GM12878 (cell line): ENCODE data around the gene TRMT44. TPM values are rescaled to one million over a fixed set of nuclear protein-coding genes. Genes with fewer than 3 reads are reported as not detected.

Source experiments
- ATAC-seq: fragments of 200-7000 bp; cut with Tn5 transposase; 3 replicates; pipeline ENCODE4 v1.9.1; 2020; ENCODE audit warnings: mild to moderate bottlenecking, moderate library complexity
- BruUV-seq: library from RNA; stranded (reverse); fragments of 400-500 nt; replicated peaks from 2 replicates; lab custom pipeline; 2021; lab: Mats Ljungman, UMichigan
- CTCF ChIA-PET: fragments of 300-600 bp; sonication (Branson Sonifier 250); formaldehyde crosslinking; extraction: SDS; loops from one replicate; lab custom pipeline; 2021; ENCODE audit warnings: inconsistent platforms; lab: Yijun Ruan, JAX
- POLR2A ChIA-PET: fragments of 350-600 bp; formaldehyde crosslinking; extraction: SDS; loops from one replicate; lab custom pipeline; 2021; ENCODE audit warnings: inconsistent platforms; lab: Charles Lee
- RAD21 ChIA-PET: fragments of 300-600 bp; sonication (Branson Sonifier 250); formaldehyde crosslinking; loops from one replicate; lab custom pipeline; 2023; ENCODE audit warnings: antibody characterized with exemption; ENCODE audit not compliant: unreplicated experiment; lab: Charles Lee
- SMC1A ChIA-PET: fragments of 300-600 bp; sonication (Branson Sonifier 250); formaldehyde crosslinking; loops from one replicate; lab custom pipeline; 2023; ENCODE audit not compliant: unreplicated experiment, uncharacterized antibody; lab: Charles Lee
- DNase-seq: peaks from one replicate; pipeline ENCODE4 v3.0.0-alpha.2; 2011; ENCODE audit warnings: low read depth, low spot score
- FAIRE-seq: peaks from 3 replicates; lab custom pipeline; 2011; peaks lifted over from hg19 to GRCh38; lab: Jason Lieb, UNC
- H2AFZ ChIP-seq: 2 replicates; pipeline ENCODE4 v1.6.0; 2011; ENCODE audit warnings: low read depth, low read length, control low read depth; ENCODE audit not compliant: control insufficient read depth
- H3K27ac ChIP-seq: 2 replicates; pipeline ENCODE4 v1.5.1; 2011; ENCODE audit warnings: control low read depth; ENCODE audit not compliant: control insufficient read depth, insufficient read depth
- H3K27me3 ChIP-seq, 2 experiments: replicated peaks in 1 of 2; 2 replicates each; pipeline versions ENCODE4 v1.6.0 to v1.6.1; 2011; ENCODE audit warnings: low read length in 1 of 2; ENCODE audit not compliant: control insufficient read depth in 2 of 2, insufficient read depth in 2 of 2
- H3K36me3 ChIP-seq, 2 experiments: 2 replicates each; pipeline ENCODE4 v1.5.1; 2011; ENCODE audit warnings: low read length in 1 of 2; ENCODE audit not compliant: control insufficient read depth in 2 of 2, insufficient read depth in 2 of 2
- H3K4me1 ChIP-seq: 2 replicates; pipeline ENCODE4 v1.6.1; 2011; ENCODE audit warnings: mild to moderate bottlenecking, low read length, moderate library complexity, mixed read lengths; ENCODE audit not compliant: control insufficient read depth, insufficient read depth
- H3K4me2 ChIP-seq: 2 replicates; pipeline ENCODE4 v1.6.0; 2011; ENCODE audit warnings: control low read depth; ENCODE audit not compliant: control insufficient read depth, insufficient read depth
- H3K4me3 ChIP-seq: fragments of 200-600 bp; sonication (generic); 2 replicates; pipeline ENCODE4 v1.5.1; 2016
- H3K79me2 ChIP-seq: 2 replicates; pipeline ENCODE4 v1.6.0; 2011; ENCODE audit warnings: low read length; ENCODE audit not compliant: control insufficient read depth, insufficient read depth
- H3K9ac ChIP-seq: 2 replicates; pipeline ENCODE4 v1.8.0; 2011; ENCODE audit warnings: low read length, control low read depth, mixed read lengths; ENCODE audit not compliant: control insufficient read depth, insufficient read depth
- H3K9me3 ChIP-seq: replicated peaks from 3 replicates; pipeline ENCODE4 v1.5.1; 2011; ENCODE audit warnings: mild to moderate bottlenecking, low read length; ENCODE audit not compliant: control insufficient read depth, insufficient read depth
- H4K20me1 ChIP-seq: 2 replicates; pipeline ENCODE4 v1.6.0; 2011; ENCODE audit not compliant: control insufficient read depth, insufficient read depth
- ATF7 ChIP-seq: fragments of 450-650 bp; IDR thresholded peaks from 2 replicates; pipeline ENCODE4 v1.6.1; 2016; ENCODE audit warnings: low read depth, mild to moderate bottlenecking
- BHLHE40 ChIP-seq, 2 experiments: fragments of 450-650 bp in 1 of 2; IDR thresholded peaks; 2 replicates each; pipeline ENCODE4 v1.6.1; 2011 to 2017; ENCODE audit warnings: low read depth in 2 of 2, borderline replicate concordance in 1 of 2, improper control_type of control experiment in 1 of 2, low read length in 1 of 2, mild to moderate bottlenecking in 1 of 2
- CBX3 ChIP-seq: fragments of 200-600 bp; sonication (generic); IDR thresholded peaks from 2 replicates; pipeline ENCODE4 v1.6.1; 2016; ENCODE audit warnings: low read depth, borderline replicate concordance
- HDAC2 ChIP-seq: fragments of 200-600 bp; sonication (generic); IDR thresholded peaks from 2 replicates; pipeline ENCODE4 v1.6.1; 2017
- MYC ChIP-seq: IDR thresholded peaks from 2 replicates; pipeline ENCODE4 v1.6.1; 2011; ENCODE audit warnings: mild to moderate bottlenecking, low read length, moderate library complexity, inconsistent platforms; ENCODE audit not compliant: insufficient read depth, insufficient replicate concordance, insufficient read length, severe bottlenecking
- NFYA ChIP-seq: IDR thresholded peaks from 2 replicates; pipeline ENCODE4 v1.6.1; 2011; ENCODE audit warnings: low read depth, mild to moderate bottlenecking, low read length, improper control_type of control experiment, borderline replicate concordance
- PAX5 ChIP-seq: IDR thresholded peaks from 2 replicates; pipeline ENCODE4 v1.6.1; 2011; ENCODE audit warnings: low read depth, low read length, borderline replicate concordance
- SMAD5 ChIP-seq: IDR thresholded peaks from 2 replicates; pipeline ENCODE4 v1.6.1; 2016; ENCODE audit warnings: antibody characterized with exemption, low read depth
- TCF7 ChIP-seq: IDR thresholded peaks from 2 replicates; pipeline ENCODE4 v1.6.1; 2014; ENCODE audit warnings: antibody characterized with exemption, borderline replicate concordance
- WRNIP1 ChIP-seq: IDR thresholded peaks from 2 replicates; pipeline ENCODE4 v1.6.1; 2011; ENCODE audit warnings: low read depth, low read length, improper control_type of control experiment, borderline replicate concordance
- WGBS: methylation state at CpG from one replicate; pipeline ENCODE4 v1.1.6; 2016; ENCODE audit warnings: low lambda C conversion rate; ENCODE audit not compliant: insufficient replicate concordance, insufficient coverage; ENCODE audit errors: missing lambda C conversion rate; 5-methylcytosine and 5-hydroxymethylcytosine counted together
- in situ Hi-C: fragments of 300-500 bp; cut with MboI; formaldehyde crosslinking; loops from 9 replicates; pipeline ENCODE4 v1.14.3; 2018; ENCODE audit warnings: mixed read lengths
- intact Hi-C: fragments of 100-400 bp; cut with micrococcal nuclease; formaldehyde crosslinking; loops from one replicate; pipeline ENCODE4 v1.14.2; 2022; ENCODE audit not compliant: unreplicated experiment
- polyA plus RNA-seq, 11 experiments: library from polyadenylated mRNA; depleted of rRNA in 4 of 11; unstranded in 6 of 11; stranded (reverse) in 5 of 11; fragments of >200 nt; fragmentation: Nextera tagmentation in 4 of 11; fragmentation: Illumina TruSeq in 1 of 11; extraction: Ambion mirVana in 4 of 11; extraction: Trizol in 1 of 11; gene quantifications; 1 replicate in 1 of 11; 2 replicates in 10 of 11; pipeline versions ENCODE4 v1.2.1 to v1.2.3, GENCODE V29; 2011 to 2016; ENCODE audit warnings: inconsistent platforms in 2 of 11, missing spikeins in 2 of 11, low read depth in 1 of 11
- total RNA-seq, 4 experiments: library from RNA; depleted of rRNA in 3 of 4; stranded (reverse); fragments of >200 nt in 3 of 4; fragmentation: Illumina TruSeq in 1 of 4; extraction: Trizol in 1 of 4; gene quantifications; 2 replicates each; pipeline versions ENCODE4 v1.2.1 to v1.2.3, GENCODE V29; 2013 to 2021
- TF ChIP-seq, protein P1 (sequence below): IDR thresholded peaks from 2 replicates; pipeline ENCODE4 v1.6.1; 2011; ENCODE audit warnings: borderline replicate concordance, low read depth, mild to moderate bottlenecking, moderate library complexity, low read length; ENCODE audit not compliant: insufficient read depth, poor library complexity, severe bottlenecking
- TF ChIP-seq, protein P2 (sequence below): fragments of 450-650 bp; IDR thresholded peaks from 2 replicates; pipeline ENCODE4 v1.6.1; 2016; ENCODE audit warnings: mild to moderate bottlenecking, moderate library complexity, borderline replicate concordance
- TF ChIP-seq, protein P3 (sequence below): IDR thresholded peaks from 2 replicates; pipeline ENCODE4 v1.6.1; 2011; ENCODE audit warnings: mild to moderate bottlenecking, low read depth, low read length, moderate library complexity; ENCODE audit not compliant: insufficient replicate concordance
- TF ChIP-seq, protein P4 (sequence below), 3 experiments: IDR thresholded peaks in 2 of 3; conservative IDR thresholded peaks in 1 of 3; 2 replicates each; pipeline ENCODE4 v1.5.1; 2011; ENCODE audit warnings: low read depth in 3 of 3, low read length in 3 of 3, mild to moderate bottlenecking in 3 of 3, control low read depth in 2 of 3, moderate library complexity in 2 of 3, inconsistent platforms in 1 of 3, mixed read lengths in 1 of 3; ENCODE audit not compliant: control insufficient read depth in 2 of 3, insufficient read depth in 1 of 3; ENCODE audit errors: extremely low read depth in 1 of 3

The TRMT44 gene
- total and polyA plus RNA-seq, 10 of the 15 experiments (the other 5 are each of a cell fraction or from before 2014, with no cell fraction given) = 1.3 to 18.5 (median 10.1) TPM

DNA sequence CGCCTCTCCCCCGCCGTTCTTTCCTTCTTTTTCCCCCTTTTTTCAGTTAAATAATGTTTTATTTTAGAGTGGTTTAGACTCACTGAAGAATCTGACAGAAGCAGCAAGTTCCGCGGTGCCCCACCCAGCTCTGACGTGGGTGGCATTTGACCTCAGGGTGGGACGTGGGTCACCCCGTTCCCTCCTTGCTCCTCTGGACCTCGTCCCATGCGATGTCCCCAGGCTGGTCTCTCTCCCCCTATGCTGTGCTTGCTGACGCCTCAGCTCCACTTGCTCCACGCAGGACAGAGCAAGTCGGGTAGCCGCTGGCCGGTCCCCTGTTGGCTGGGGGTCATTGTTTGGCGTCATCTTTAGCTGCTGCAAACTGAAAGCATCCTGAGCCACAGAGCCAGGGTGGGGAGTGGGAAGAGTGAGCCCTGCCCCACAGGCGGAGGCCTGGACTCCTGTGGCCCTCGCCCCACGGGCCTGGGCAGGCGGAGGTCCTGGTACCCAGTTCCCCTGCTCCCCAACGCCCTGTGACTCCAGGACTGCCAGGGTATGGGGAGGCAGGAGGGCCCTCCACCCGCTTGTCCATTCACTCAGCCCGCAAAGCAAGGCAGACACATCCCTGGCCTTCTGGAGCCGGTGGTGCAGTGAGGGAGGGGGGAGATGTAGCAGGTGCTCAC, 30.8 kb downstream of the TRMT44 start:
- ChIA-PET SMC1A (interaction anchor here (1.7 kb wide), 1 partner anchor 13 kb away, joined by 3 read pairs; no protein-coding TSS in a partner anchor), CTCF (interaction anchor here (1.5 kb wide), 1 partner anchor 36 kb away, joined by 3 read pairs; no protein-coding TSS in a partner anchor), RAD21 (no interaction called here), POLR2A (no interaction called here)
- BruUV-seq = no TSS peak
- H4K20me1 ChIP-seq = no peaks in the 10 kb centered on the region
- no peaks in the 10 kb centered on the region for H3K4me1 ChIP-seq
- H3K9ac ChIP-seq = no peak overlapping the region
- in situ Hi-C loops (no loop called here), intact Hi-C loops (no loop called here)
- ATAC-seq (no peak), FAIRE-seq (no peak), DNase-seq (no peak)
- no peaks in the 10 kb centered on the region for H3K79me2 ChIP-seq
- no peak overlapping the region for H3K4me2 ChIP-seq
- H3K27ac ChIP-seq = no peak overlapping the region
- H3K27me3 ChIP-seq = no peaks in the 10 kb centered on the region
- H3K36me3 ChIP-seq = peaks cover 9 to 12% of the 10 kb centered on the region in 2 experiments
- no peaks in the 10 kb centered on the region for H3K9me3 ChIP-seq
- no peak overlapping the region for H3K4me3 ChIP-seq
- no peak overlapping the region for H2AFZ ChIP-seq
- 89% methylated on average over 24 of the region's 24 CpGs for WGBS
- TF ChIP-seq NFYA (no peak), SMAD5 (no peak), BHLHE40 (IDR thresholded peaks at IDR 0.05; ENCODE audit: borderline replicate concordance in 1 of 2, low read depth in 2 of 2, low read length in 1 of 2) (no peak), CBX3 (no peak), HDAC2 (no peak), PAX5 (no peak), ATF7 (no peak), MYC (no peak), TCF7 (no peak), WRNIP1 (no peak)
- TF ChIP-seq, protein P1, sequence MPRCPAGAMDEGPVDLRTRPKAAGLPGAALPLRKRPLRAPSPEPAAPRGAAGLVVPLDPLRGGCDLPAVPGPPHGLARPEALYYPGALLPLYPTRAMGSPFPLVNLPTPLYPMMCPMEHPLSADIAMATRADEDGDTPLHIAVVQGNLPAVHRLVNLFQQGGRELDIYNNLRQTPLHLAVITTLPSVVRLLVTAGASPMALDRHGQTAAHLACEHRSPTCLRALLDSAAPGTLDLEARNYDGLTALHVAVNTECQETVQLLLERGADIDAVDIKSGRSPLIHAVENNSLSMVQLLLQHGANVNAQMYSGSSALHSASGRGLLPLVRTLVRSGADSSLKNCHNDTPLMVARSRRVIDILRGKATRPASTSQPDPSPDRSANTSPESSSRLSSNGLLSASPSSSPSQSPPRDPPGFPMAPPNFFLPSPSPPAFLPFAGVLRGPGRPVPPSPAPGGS = no peak
- TF ChIP-seq, protein P2, sequence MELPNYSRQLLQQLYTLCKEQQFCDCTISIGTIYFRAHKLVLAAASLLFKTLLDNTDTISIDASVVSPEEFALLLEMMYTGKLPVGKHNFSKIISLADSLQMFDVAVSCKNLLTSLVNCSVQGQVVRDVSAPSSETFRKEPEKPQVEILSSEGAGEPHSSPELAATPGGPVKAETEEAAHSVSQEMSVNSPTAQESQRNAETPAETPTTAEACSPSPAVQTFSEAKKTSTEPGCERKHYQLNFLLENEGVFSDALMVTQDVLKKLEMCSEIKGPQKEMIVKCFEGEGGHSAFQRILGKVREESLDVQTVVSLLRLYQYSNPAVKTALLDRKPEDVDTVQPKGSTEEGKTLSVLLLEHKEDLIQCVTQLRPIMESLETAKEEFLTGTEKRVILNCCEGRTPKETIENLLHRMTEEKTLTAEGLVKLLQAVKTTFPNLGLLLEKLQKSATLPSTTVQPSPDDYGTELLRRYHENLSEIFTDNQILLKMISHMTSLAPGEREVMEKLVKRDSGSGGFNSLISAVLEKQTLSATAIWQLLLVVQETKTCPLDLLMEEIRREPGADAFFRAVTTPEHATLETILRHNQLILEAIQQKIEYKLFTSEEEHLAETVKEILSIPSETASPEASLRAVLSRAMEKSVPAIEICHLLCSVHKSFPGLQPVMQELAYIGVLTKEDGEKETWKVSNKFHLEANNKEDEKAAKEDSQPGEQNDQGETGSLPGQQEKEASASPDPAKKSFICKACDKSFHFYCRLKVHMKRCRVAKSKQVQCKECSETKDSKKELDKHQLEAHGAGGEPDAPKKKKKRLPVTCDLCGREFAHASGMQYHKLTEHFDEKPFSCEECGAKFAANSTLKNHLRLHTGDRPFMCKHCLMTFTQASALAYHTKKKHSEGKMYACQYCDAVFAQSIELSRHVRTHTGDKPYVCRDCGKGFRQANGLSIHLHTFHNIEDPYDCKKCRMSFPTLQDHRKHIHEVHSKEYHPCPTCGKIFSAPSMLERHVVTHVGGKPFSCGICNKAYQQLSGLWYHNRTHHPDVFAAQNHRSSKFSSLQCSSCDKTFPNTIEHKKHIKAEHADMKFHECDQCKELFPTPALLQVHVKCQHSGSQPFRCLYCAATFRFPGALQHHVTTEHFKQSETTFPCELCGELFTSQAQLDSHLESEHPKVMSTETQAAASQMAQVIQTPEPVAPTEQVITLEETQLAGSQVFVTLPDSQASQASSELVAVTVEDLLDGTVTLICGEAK = no peak
- TF ChIP-seq, protein P3, sequence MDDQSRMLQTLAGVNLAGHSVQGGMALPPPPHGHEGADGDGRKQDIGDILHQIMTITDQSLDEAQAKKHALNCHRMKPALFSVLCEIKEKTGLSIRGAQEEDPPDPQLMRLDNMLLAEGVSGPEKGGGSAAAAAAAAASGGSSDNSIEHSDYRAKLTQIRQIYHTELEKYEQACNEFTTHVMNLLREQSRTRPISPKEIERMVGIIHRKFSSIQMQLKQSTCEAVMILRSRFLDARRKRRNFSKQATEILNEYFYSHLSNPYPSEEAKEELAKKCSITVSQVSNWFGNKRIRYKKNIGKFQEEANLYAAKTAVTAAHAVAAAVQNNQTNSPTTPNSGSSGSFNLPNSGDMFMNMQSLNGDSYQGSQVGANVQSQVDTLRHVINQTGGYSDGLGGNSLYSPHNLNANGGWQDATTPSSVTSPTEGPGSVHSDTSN = no peak
- TF ChIP-seq, protein P4, sequence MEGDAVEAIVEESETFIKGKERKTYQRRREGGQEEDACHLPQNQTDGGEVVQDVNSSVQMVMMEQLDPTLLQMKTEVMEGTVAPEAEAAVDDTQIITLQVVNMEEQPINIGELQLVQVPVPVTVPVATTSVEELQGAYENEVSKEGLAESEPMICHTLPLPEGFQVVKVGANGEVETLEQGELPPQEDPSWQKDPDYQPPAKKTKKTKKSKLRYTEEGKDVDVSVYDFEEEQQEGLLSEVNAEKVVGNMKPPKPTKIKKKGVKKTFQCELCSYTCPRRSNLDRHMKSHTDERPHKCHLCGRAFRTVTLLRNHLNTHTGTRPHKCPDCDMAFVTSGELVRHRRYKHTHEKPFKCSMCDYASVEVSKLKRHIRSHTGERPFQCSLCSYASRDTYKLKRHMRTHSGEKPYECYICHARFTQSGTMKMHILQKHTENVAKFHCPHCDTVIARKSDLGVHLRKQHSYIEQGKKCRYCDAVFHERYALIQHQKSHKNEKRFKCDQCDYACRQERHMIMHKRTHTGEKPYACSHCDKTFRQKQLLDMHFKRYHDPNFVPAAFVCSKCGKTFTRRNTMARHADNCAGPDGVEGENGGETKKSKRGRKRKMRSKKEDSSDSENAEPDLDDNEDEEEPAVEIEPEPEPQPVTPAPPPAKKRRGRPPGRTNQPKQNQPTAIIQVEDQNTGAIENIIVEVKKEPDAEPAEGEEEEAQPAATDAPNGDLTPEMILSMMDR (IDR thresholded peaks at IDR 0.05 in 2 of 3, conservative IDR thresholded peaks at IDR 0.05 in 1 of 3; ENCODE audit: control insufficient read depth in 2 of 3, extremely low read depth in 1 of 3, insufficient read depth in 1 of 3, low read depth in 3 of 3, low read length in 3 of 3) = no peak
